GM19043 (cell line): Measurements from ENCODE around the gene PDE11A.

Source experiments
- ATAC-seq: cut with Tn5 transposase; IDR thresholded peaks from one replicate; pipeline ENCODE4 v1.9.1; 2021; ENCODE audit warnings: low read depth; ENCODE audit not compliant: unreplicated experiment

PDE11A gene

DNA sequence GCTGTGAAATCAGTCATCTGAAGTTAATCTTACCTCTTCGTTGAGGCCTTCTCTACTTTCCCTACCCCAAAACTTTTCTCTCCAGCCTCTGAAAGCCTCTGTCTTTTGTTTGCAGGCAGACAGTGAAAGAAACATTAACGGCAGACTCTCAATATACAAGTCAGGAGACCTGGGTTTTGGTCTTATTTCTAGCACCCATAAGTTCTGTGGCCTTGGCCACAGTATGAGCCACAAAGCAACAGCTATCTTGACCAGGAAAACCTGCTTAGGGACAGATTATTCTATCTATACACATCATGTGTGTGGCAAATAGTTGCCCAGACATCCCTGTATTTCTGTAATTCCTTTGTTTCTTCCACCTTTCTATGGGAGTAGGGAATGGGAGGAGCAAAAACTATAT lies 361.7 kb downstream of the PDE11A start:
- no peak for ATAC-seq

- no peak for ATAC-seq
Measured at GRCh38 chr2:177709986-177710401, 362.6 kb downstream of the PDE11A start.

- ATAC-seq: no peak
Measured at GRCh38 chr2:177708660-177709444, 363.7 kb downstream of the PDE11A start.

- ATAC-seq: no peak
Measured at GRCh38 chr2:177708106-177708505, 364.5 kb downstream of the PDE11A start.

- no peak for ATAC-seq
Measured at GRCh38 chr2:177705511-177706173, 366.9 kb downstream of the PDE11A start.

DNA sequence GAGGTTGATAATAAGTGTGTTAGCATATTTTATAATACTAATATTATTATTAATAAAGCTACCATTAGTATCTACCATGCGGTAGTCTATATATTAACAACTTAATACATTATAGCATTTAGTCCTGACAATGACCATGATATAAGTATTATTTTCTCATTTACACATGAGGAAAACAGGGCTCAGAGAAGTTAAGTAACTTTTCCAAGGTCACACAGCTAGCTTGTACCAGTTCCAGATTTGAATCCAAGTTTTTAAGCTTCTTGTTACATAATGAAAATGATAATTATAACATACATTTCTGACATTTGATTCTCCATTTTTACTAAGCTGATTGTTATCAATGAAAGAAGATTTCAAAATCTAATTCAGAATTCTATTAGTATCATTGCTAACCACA lies 369.4 kb downstream of the PDE11A start:
- ATAC-seq: no peak

- ATAC-seq: no peak
Measured at GRCh38 chr2:177698281-177698680, 374.3 kb downstream of the PDE11A start.

DNA sequence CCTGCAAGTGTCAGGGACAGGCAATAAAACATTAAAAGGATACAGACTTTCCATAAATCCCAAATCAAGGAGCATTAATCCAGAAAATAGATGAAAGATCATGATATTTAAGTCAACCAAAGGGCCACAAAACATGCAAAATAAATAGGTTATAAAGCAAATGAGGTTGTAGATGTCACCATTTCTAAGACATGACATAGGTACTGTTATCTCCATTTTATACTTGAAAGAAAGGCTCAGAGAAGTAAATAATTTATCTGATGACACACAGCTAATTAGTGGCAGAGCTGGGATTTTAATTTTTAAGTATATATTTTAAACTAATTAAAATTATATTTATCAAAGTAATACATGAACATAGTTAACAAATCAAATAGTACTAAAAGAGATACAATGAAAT lies 378.2 kb downstream of the PDE11A start:
- ATAC-seq: no peak

- ATAC-seq: no peak
Measured at GRCh38 chr2:177693658-177694339, 378.8 kb downstream of the PDE11A start.

DNA sequence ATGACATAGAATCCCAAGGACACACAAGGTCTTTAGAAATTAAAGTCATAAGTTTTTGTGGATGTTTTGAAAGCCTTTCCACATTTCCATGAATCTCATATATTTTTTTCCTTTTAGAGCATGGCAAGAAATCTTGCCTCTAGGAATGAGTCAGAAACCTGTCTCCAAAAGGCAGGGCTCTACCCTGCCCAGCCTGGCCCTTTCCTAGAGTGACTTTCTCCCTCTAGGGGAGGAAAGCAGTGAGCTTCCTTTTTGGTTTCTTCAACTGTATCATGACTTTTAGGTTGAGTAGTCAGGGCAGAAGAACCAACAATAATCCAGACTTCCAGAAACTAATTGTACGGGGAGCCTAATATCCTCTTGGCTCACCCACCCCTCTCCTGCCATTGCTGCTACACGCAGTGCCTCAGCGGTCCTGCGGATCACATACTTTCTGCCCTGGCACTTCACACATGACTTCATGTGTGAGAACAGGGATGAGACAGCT lies 379.8 kb downstream of the PDE11A start:
- ATAC-seq: no peak

GRCh38 chr2:177692042-177692782 lies 380.4 kb downstream of the PDE11A start:
- no peak for ATAC-seq

DNA sequence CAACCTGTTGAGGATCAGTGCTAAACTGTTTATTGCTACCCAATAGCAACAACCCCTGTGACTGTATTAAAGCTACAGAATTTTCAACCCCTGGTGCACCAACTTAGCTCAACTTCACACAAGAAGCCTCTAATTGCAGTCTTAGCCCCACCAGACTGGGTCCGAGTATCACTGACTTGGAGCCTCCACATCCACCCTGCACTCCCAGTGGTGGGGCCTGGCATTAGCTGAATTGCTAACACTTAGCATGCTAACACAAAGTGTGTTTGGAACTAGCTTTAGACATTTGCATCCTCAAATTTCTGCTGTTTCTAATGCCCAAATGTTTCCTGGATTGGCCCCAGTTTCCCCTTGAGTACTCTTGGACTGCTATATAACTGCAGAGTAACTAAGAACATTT lies 381.4 kb downstream of the PDE11A start:
- no peak for ATAC-seq

DNA sequence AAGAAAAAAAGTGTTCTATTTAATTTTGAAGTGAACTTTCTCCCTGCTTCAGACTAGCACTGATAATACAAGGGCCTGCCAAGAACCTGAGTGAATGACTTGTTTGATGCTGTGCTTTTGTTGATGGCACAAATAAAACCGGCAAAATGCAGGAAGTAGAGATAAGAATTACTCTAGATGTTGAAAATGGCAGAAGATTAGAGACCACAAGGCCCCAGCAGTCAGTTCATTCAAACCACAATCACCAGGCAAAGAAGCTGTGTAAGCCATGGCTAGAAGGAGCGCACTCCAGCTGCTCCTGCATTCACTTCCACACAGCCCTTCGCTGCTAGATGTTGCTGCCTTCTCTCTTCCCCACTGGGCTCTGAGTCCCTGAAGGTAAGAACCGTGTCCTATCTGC lies 383.0 kb downstream of the PDE11A start:
- ATAC-seq: no peak

DNA sequence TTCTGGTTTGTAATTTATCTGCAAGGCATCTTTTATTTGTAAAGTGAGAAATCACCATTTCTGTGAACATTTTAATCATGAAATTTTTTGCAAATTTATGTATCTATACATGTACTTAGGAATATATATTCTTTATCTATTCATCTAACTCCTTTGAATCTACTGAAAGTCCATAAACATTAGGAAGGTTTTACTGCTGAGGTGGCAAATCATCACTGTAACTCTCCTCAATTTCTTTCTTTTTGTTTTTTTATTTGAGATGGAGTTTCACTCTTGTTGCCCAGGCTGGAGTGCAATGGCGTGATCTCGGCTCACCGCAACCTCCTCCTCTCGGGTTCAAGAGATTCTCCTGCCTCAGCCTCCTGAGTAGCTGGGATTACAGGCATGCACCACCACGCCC lies 383.7 kb downstream of the PDE11A start:
- no peak for ATAC-seq

DNA sequence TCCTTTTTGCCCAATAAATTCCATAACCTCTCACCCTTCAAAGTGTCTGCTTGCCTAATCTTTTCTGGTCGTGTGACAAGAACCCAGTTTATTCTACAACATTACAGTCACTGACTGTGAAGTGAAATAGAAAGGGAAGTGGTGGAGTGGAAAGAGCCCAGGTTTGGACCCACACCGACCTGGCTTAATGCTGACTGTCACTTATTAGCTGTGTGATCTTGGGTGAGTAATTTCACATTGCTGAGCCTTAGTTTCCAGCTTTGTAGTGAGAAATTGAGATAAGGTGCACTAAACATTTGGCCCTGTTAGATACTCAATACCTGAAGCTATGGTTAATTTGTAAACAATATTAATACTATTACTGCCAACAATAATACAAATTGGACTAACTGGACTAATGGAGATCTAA lies 388.9 kb downstream of the PDE11A start:
- no peak for ATAC-seq

DNA sequence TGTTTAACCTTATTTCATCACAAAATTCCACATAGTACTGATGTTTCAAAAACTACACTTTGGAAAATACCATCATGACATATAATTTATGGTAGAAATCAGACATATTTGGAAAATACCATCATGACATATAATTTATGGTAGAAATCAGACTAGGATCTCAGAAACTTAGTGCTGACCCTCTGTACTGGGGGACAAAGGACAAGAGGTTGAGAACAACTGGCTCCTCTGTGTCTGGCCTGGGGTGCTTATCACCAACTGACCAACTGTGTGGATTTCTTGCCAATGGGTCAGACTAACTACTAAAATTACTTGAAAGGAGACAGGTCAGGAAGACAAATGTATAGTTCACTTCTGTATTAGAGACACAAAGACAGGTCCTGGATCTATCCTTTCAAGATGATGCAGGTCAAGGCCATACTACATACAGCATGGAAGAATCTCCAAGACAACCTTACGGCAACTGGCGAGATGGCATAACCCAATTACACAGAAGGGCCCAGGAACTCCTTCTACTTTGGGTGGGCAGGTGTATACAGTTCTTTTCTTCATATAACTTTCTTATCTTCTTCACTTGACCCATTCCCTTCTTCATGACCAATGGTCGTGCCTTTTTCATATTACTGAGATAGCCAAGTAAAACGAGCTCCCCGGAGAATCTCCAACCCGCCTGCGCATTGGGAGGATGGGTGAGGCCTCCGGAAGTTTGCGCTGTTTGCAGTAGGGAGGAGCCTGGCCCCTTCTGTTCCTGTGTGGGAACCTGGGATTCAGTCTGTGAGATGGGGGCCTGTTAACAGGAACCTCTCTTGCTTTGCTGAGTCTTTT lies 389.5 kb downstream of the PDE11A start:
- no peak for ATAC-seq

DNA sequence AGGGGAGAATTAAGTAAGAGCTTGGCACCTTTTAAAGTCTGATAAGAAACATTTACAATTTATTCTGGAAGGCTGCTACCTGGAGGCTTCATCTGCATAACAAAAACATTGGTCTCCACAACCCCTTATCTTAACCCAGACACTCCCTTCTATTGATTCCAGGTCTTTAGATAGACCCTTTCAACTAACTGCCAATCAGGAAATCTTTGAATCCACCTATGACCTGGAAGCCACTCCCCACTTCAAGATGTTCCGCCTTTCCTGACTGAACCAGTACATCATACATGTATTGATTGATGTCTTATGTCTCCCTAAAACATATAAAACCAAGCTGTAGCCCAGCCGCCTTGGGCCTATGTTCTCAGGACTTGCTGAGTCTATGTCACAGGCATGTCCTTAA lies 390.6 kb downstream of the PDE11A start:
- ATAC-seq: no peak

DNA sequence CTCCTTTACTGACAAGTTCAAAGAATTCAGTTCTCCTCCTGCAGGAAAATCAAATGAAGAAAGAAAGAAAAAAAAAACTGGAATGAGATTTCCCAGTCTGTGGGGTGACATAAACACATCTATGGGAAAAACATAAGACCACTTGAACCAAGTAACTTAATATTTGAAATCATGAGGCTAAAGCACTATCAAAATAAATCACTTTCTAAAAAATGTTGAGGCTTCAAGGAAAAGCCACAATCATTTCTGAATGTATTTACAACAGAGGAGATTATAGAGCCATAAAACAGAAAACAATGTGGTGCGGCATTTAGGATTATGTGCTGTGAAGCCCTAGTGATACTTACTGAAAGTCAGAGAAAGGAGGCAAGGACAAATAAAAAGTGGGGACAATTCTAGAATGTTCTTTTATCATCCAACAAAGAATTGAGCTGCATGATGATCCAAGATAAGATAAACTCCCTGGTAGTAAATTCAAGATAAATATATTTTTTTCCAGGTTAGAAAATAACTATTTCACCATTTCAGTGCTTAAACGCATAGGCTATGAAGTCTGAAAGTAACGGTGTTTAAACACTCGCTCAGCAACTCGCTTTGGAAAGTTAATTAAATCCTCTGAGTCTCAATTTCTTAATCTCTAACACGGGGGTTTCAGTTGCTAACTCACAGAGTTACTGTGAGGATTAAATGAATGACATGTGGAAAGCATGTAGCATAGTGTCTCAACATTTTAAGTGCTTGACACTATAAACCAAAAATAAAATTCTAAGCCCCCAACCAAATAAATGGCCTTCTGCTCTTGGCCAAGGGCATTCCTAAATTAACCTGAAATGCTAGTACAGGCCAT lies 391.5 kb downstream of the PDE11A start:
- ATAC-seq: no peak
